ENCODE data around the gene GPR146. TPM values are rescaled to one million over a fixed set of nuclear protein-coding genes. Genes with fewer than 3 reads are reported as not detected.

GPR146 gene
- total RNA-seq, 1 donor, result 1.2 TPM

- TF ChIP-seq CTCF (IDR thresholded peaks at IDR 0.05; ENCODE audit: insufficient read depth, low read length), result no peak
- DNase-seq (ENCODE audit: low read depth), result no peak
- H3K4me3 ChIP-seq (ENCODE audit: low read depth, low read length), result no peak overlapping the region
These were observed 22.4 kb upstream of the GPR146 start for GRCh38 chr7:1021931-1022330.

GRCh38 chr7:1022356-1022755 is 22.0 kb upstream of the GPR146 start:
- no peak for DNase-seq (ENCODE audit: low read depth)
- no peak overlapping the region for H3K4me3 ChIP-seq (ENCODE audit: low read depth, low read length)
- TF ChIP-seq CTCF (IDR thresholded peaks at IDR 0.05; ENCODE audit: insufficient read depth, low read length), result no peak

- DNase-seq (ENCODE audit: low read depth), result no peak
- H3K4me3 ChIP-seq (ENCODE audit: low read depth, low read length), result no peak overlapping the region
- TF ChIP-seq CTCF (IDR thresholded peaks at IDR 0.05; ENCODE audit: insufficient read depth, low read length), result no peak
These were observed 21.4 kb upstream of the GPR146 start for GRCh38 chr7:1022801-1023465.

- no peak overlapping the region for H3K4me3 ChIP-seq (ENCODE audit: low read depth, low read length)
- TF ChIP-seq CTCF (IDR thresholded peaks at IDR 0.05; ENCODE audit: insufficient read depth, low read length), result no peak
- DNase-seq (ENCODE audit: low read depth), result no peak
These were observed 20.0 kb upstream of the GPR146 start for GRCh38 chr7:1024331-1024841.

- H3K4me3 ChIP-seq (ENCODE audit: low read depth, low read length), result no peak overlapping the region
- DNase-seq (ENCODE audit: low read depth), result no peak
These were observed 19.2 kb upstream of the GPR146 start for GRCh38 chr7:1024876-1025742.

More at GRCh38 chr7:1024876-1025742, 19.2 kb upstream of the GPR146 start:
- TF ChIP-seq CTCF (IDR thresholded peaks at IDR 0.05; ENCODE audit: insufficient read depth, low read length), result no peak

Data from fibroblast of the aortic adventitia (primary cell).